ENCODE results near the gene MYOM3.

MYOM3 gene

GRCh38 chr1:24154215-24154614 lies 42.3 kb upstream of the MYOM3 start:
- TF ChIP-seq CTCF (IDR thresholded peaks at IDR 0.05; ENCODE audit: extremely low read depth, missing control alignments), result no peak
- DNase-seq (ENCODE audit: low spot score), result no peak

GRCh38 chr1:24152631-24153494 lies 40.9 kb upstream of the MYOM3 start:
- DNase-seq (ENCODE audit: low spot score), result no peak

GRCh38 chr1:24151175-24151533 lies 39.2 kb upstream of the MYOM3 start:
- TF ChIP-seq CTCF (IDR thresholded peaks at IDR 0.05; ENCODE audit: extremely low read depth, missing control alignments), result no peak
- DNase-seq (ENCODE audit: low spot score), result no peak

More at GRCh38 chr1:24152631-24153494, 40.9 kb upstream of the MYOM3 start:
- TF ChIP-seq CTCF (IDR thresholded peaks at IDR 0.05; ENCODE audit: extremely low read depth, missing control alignments), result no peak

GRCh38 chr1:24150234-24151174 lies 38.6 kb upstream of the MYOM3 start:
- TF ChIP-seq CTCF (IDR thresholded peaks at IDR 0.05; ENCODE audit: extremely low read depth, missing control alignments), result peak; percentile 78
- DNase-seq (ENCODE audit: low spot score), result peak; percentile 83

- no peak for DNase-seq (ENCODE audit: low spot score)
- TF ChIP-seq CTCF (IDR thresholded peaks at IDR 0.05; ENCODE audit: extremely low read depth, missing control alignments), result no peak
Measured at GRCh38 chr1:24149866-24150233, 37.9 kb upstream of the MYOM3 start.

- DNase-seq (ENCODE audit: low spot score), result no peak
- no peak for TF ChIP-seq CTCF (IDR thresholded peaks at IDR 0.05; ENCODE audit: extremely low read depth, missing control alignments)
Measured at GRCh38 chr1:24147816-24148215, 35.9 kb upstream of the MYOM3 start.

- TF ChIP-seq CTCF (IDR thresholded peaks at IDR 0.05; ENCODE audit: extremely low read depth, missing control alignments), result no peak
- no peak for DNase-seq (ENCODE audit: low spot score)
Measured at GRCh38 chr1:24147194-24147593, 35.3 kb upstream of the MYOM3 start.

Data from GM20000 (cell line).